ENCODE results near the gene FAM184A.

FAM184A gene

DNA sequence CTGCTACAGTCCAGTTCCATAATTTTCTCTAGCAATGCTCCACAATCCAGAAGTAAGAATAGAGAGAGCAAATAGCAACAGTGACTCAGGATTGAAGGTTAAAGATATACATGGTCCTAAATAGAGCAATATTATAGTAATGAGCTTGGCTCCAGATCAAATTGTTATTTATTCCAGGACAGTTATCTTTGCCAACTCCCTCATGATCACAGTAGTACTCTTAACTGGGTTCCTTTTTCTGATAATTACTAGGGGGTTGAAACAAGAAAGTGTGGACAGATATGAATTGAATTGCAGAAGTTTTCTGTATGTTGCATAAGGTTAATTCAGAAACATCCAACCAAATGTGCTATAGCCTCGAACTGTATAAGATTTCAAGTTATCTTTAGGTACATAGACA, 11.9 kb downstream of the FAM184A start:
- Histone ChIP-seq H3K36me3 (ENCODE audit: low read depth) (no peaks in the 10 kb centered on the region), H3K4me1 (ENCODE audit: insufficient read depth, poor library complexity, severe bottlenecking) (no peaks in the 10 kb centered on the region), H3K27me3 (ENCODE audit: insufficient read depth, poor library complexity, severe bottlenecking) (no peaks in the 10 kb centered on the region), H3K27ac (ENCODE audit: poor library complexity, severe bottlenecking) (no peak overlapping the region), H3K4me3 (ENCODE audit: severe bottlenecking) (no peak overlapping the region), H3K9me3 (ENCODE audit: severe bottlenecking) (no peaks in the 10 kb centered on the region)
- TF ChIP-seq, protein P1, sequence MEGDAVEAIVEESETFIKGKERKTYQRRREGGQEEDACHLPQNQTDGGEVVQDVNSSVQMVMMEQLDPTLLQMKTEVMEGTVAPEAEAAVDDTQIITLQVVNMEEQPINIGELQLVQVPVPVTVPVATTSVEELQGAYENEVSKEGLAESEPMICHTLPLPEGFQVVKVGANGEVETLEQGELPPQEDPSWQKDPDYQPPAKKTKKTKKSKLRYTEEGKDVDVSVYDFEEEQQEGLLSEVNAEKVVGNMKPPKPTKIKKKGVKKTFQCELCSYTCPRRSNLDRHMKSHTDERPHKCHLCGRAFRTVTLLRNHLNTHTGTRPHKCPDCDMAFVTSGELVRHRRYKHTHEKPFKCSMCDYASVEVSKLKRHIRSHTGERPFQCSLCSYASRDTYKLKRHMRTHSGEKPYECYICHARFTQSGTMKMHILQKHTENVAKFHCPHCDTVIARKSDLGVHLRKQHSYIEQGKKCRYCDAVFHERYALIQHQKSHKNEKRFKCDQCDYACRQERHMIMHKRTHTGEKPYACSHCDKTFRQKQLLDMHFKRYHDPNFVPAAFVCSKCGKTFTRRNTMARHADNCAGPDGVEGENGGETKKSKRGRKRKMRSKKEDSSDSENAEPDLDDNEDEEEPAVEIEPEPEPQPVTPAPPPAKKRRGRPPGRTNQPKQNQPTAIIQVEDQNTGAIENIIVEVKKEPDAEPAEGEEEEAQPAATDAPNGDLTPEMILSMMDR (IDR thresholded peaks at IDR 0.05; ENCODE audit: poor library complexity, severe bottlenecking), result no peak
- DNase-seq (ENCODE audit: low spot score), result no peak
- ATAC-seq (ENCODE audit: low read depth), result no peak

DNA sequence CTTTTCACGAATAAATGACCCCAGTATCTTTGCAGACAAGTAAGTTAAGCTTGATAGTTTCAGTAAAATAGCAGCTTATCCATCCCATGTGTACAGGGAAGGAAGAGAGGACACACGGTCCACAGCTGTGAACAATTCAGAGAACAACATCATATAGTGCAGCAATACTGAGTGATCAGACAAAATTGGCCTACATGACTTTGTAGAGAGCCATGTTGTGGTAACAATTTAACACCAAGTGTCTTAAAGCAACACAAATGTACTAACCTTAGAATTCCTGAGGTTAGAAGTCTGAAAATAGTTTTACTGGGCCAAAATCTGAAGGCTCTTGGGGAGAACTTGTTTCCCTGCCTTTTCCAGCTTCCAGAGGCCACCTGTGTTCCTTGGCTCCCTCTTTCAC, 12.5 kb downstream of the FAM184A start:
- Histone ChIP-seq H3K36me3 (ENCODE audit: low read depth) (no peaks in the 10 kb centered on the region), H3K4me1 (ENCODE audit: insufficient read depth, poor library complexity, severe bottlenecking) (no peaks in the 10 kb centered on the region), H3K9me3 (ENCODE audit: severe bottlenecking) (no peaks in the 10 kb centered on the region), H3K4me3 (ENCODE audit: severe bottlenecking) (no peak overlapping the region), H3K27ac (ENCODE audit: poor library complexity, severe bottlenecking) (no peak overlapping the region), H3K27me3 (ENCODE audit: insufficient read depth, poor library complexity, severe bottlenecking) (no peaks in the 10 kb centered on the region)
- TF ChIP-seq, protein P1 (IDR thresholded peaks at IDR 0.05; ENCODE audit: poor library complexity, severe bottlenecking), result no peak
- no peak for ATAC-seq (ENCODE audit: low read depth)
- no peak for DNase-seq (ENCODE audit: low spot score)

DNA sequence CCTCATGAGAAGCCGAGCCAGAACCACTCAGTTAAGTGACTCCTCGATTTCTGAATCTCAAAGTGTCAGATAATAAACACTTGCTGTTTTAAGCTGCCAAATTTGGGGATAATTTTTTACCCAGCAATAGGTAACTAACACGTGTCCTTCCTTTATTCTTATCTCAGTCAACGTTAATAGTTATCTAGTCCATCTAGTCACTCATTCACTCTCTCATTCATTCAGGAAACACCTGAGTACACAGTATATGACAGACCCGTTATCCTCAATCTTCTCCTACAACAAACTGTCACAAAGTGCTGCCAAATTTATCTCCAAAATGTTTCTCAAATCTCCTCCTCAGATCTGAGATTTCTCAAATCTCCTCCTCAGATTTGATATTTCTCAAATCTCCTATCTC, 13.1 kb downstream of the FAM184A start:
- no peak overlapping the region for H3K27ac ChIP-seq (ENCODE audit: poor library complexity, severe bottlenecking)
- ATAC-seq (ENCODE audit: low read depth) (no peak), DNase-seq (ENCODE audit: low spot score) (no peak)
- no peaks in the 10 kb centered on the region for H3K27me3 ChIP-seq (ENCODE audit: insufficient read depth, poor library complexity, severe bottlenecking)
- no peaks in the 10 kb centered on the region for H3K9me3 ChIP-seq (ENCODE audit: severe bottlenecking)
- H3K4me3 ChIP-seq (ENCODE audit: severe bottlenecking), result no peak overlapping the region
- TF ChIP-seq, protein P1 (IDR thresholded peaks at IDR 0.05; ENCODE audit: poor library complexity, severe bottlenecking), result no peak
- H3K4me1 ChIP-seq (ENCODE audit: insufficient read depth, poor library complexity, severe bottlenecking), result no peaks in the 10 kb centered on the region
- H3K36me3 ChIP-seq (ENCODE audit: low read depth), result no peaks in the 10 kb centered on the region

DNA sequence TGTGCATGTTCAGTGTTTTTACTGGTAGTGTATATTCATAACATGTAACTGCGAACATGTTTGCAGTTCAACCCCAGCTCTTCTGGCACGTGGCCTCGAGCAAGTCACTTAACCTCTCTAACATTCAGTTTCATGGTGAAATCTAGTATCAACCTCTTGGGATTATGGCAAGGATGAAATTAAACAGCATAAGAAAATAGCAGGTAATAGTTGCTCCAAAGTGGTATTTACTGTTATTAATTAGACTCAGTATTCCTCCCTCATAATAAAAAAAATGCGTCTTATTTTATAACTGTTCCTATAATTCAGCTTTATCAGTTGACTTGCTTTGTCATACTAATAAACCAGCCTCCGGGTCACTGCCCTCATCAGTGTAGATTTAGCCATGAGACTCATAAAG, 15.0 kb downstream of the FAM184A start:
- TF ChIP-seq, protein P1 (IDR thresholded peaks at IDR 0.05; ENCODE audit: poor library complexity, severe bottlenecking), result no peak
- Histone ChIP-seq H3K27me3 (ENCODE audit: insufficient read depth, poor library complexity, severe bottlenecking) (no peaks in the 10 kb centered on the region), H3K9me3 (ENCODE audit: severe bottlenecking) (no peaks in the 10 kb centered on the region), H3K36me3 (ENCODE audit: low read depth) (no peaks in the 10 kb centered on the region), H3K27ac (ENCODE audit: poor library complexity, severe bottlenecking) (no peak overlapping the region), H3K4me1 (ENCODE audit: insufficient read depth, poor library complexity, severe bottlenecking) (no peaks in the 10 kb centered on the region), H3K4me3 (ENCODE audit: severe bottlenecking) (no peak overlapping the region)
- ATAC-seq (ENCODE audit: low read depth) (no peak), DNase-seq (ENCODE audit: low spot score) (no peak)

DNA sequence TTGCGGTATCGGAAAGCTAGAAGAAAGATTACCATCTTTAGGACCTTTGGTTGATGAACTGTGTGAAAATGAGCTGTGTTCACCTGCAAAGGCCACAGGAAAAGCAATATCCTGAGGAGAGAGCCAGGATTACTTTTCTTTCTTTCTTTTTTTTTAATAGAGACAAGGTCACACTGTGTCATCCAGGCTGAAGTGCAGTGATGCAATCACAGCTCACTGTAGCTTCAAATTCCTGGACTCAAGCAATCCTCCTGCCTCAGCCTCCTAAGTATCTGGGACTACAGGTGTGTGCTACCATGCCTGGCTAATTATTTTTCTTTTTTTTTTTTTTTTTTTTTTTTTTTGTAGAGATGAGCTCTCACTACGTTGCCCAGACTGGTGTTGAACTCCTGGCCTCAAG, 17.2 kb downstream of the FAM184A start:
- Histone ChIP-seq H3K27ac (ENCODE audit: poor library complexity, severe bottlenecking) (no peak overlapping the region), H3K4me3 (ENCODE audit: severe bottlenecking) (no peak overlapping the region), H3K36me3 (ENCODE audit: low read depth) (no peaks in the 10 kb centered on the region), H3K9me3 (ENCODE audit: severe bottlenecking) (no peaks in the 10 kb centered on the region), H3K4me1 (ENCODE audit: insufficient read depth, poor library complexity, severe bottlenecking) (no peaks in the 10 kb centered on the region), H3K27me3 (ENCODE audit: insufficient read depth, poor library complexity, severe bottlenecking) (no peaks in the 10 kb centered on the region)
- ATAC-seq (ENCODE audit: low read depth) (no peak), DNase-seq (ENCODE audit: low spot score) (no peak)
- TF ChIP-seq, protein P1 (IDR thresholded peaks at IDR 0.05; ENCODE audit: poor library complexity, severe bottlenecking), result no peak
